Pancreas (tissue), 10 donors: ENCODE measurements around the gene ASPHD1. TPM values are rescaled to one million over a fixed set of nuclear protein-coding genes. Genes with fewer than 3 reads are reported as not detected.

Source experiments
- ATAC-seq, 4 donors: fragments of 200-7000 bp; cut with Tn5 transposase; one replicate each; pipeline versions ENCODE4 v1.8.0 to v1.9.1; 2020; ENCODE audit warnings: mild to moderate bottlenecking in 4 of 4, moderate library complexity in 4 of 4
- DNase-seq, 6 donors: peaks; one replicate each; pipeline ENCODE4 v3.0.0-alpha.2; 2020
- FAIRE-seq: peaks from 2 replicates; lab custom pipeline; 2012; peaks lifted over from hg19 to GRCh38; lab: Jason Lieb, UNC
- H3K27ac ChIP-seq, 4 donors: fragments of 200-600 bp; sonication (generic); 1 replicate in 3 of 4; 2 replicates in 1 of 4; pipeline versions ENCODE4 v1.5.0 to v1.8.0; 2020
- H3K27me3 ChIP-seq, 4 donors: fragments of 200-600 bp; one replicate each; pipeline ENCODE4 v1.8.0; 2021
- H3K36me3 ChIP-seq, 3 donors: fragments of 200-600 bp; sonication (generic) in 1 of 3; one replicate each; pipeline versions ENCODE4 v1.5.0 to v1.8.0; 2020 to 2021
- H3K4me1 ChIP-seq, 3 donors: fragments of 200-600 bp; one replicate each; pipeline ENCODE4 v1.8.0; 2021
- H3K4me3 ChIP-seq, 4 donors: fragments of 200-600 bp; sonication (generic) in 2 of 4; one replicate each; pipeline versions ENCODE4 v1.5.0 to v1.8.0; 2020 to 2021
- H3K9me3 ChIP-seq, 4 donors: fragments of 200-600 bp; one replicate each; pipeline ENCODE4 v1.8.0; 2021
- CTCF ChIP-seq, 4 donors: fragments of 200-600 bp; sonication (generic) in 3 of 4; IDR thresholded peaks; one replicate each; pipeline versions ENCODE4 v1.5.0 to v1.8.0; 2021; ENCODE audit warnings: antibody characterized with exemption in 4 of 4
- WGBS, 2 donors: extraction: QIAGEN DNeasy Blood & Tissue Kit; methylation state at CpG; one replicate each; pipeline ENCODE4 v1.1.7; 2013; 5-methylcytosine and 5-hydroxymethylcytosine counted together
- intact Hi-C, 3 donors: fragments of 100-400 bp; cut with DNase I; formaldehyde crosslinking; loops; one replicate each; pipeline versions ENCODE4 v1.11.1 to v1.14.2; 2022
- polyA plus RNA-seq, 2 donors: library from polyadenylated mRNA; stranded (reverse); fragments of 200-250 nt; gene quantifications; one replicate each; pipeline ENCODE4 v1.2.3, GENCODE V29; 2013
- total RNA-seq, 6 donors: library from RNA; stranded (reverse); fragmentation: NEBNext Ultra II Directional in 4 of 6; extraction: Animal tissue kit (Norgen Biotek cat#: 25700) in 4 of 6; gene quantifications; one replicate each; pipeline versions ENCODE4 v1.2.1 to v1.2.4, GENCODE V29; 2021 to 2023
- donor health status: healthy with polysubstance abuse.
- donor health status: DM: no; HTN: no; CAD: no; lungs with moderate emphysema.
- donor health status: DM: no; HTN: no; CAD: no.
- donor health status: control.
- donor health status: control.
- donor health status: Bipolar disorder and iron deficiency.
- donor health status: DM: yes; HTN: yes; CAD: no.
- donor health status: DM: no; HTN: no; CAD: no.
- donor health status: DM: no; HTN: no; CAD: no.
- donor health status: DM: yes; HTN: yes; CAD: no.

Gene ASPHD1
- total and polyA plus RNA-seq, 8 donors, result 3.8 to 21.2 (median 7.8) TPM

DNA sequence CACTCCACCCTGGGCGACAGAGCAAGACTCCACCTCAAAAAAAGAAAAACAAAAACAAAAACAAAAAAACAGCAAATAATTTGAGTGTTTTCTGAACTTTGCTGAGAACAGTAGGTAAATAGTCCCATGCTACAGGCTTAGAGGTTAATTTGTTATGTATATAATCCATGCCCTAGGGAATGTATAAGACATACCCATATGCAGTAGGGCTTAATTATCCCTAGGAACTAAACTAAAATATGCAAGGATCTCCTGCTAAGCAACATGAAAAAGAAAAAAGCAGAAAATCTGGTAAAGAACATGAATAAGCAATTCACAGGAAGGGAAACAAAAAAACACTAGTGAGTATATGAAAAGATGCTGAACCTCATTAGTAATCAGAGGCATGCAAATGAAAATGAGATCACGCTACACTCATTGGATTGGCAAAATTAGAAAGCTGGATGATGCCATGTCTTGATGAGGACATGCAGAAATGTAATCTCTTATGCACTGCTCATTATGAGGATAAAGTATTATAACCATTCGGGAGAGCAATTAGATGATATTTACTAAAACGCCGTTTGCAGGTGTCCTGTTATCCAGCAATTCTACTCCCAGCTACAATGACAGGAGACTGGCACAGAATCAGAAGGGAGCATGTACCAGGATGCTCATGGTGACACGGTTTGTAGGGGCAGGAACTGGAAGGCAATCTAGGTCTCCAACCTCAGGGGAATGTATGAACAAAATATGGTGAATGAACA lies 20.2 kb downstream of the ASPHD1 start:
- intact Hi-C loops, result no loop called here
- DNase-seq, result no peak
- Histone ChIP-seq H3K27ac (no peak overlapping the region), H3K36me3 (peaks cover 0 to 16% (median 0%) of the 10 kb centered on the region in 3 donors), H3K27me3 (no peaks in the 10 kb centered on the region), H3K9me3 (no peaks in the 10 kb centered on the region), H3K4me3 (no peak overlapping the region), H3K4me1 (peaks cover 0 to 10% (median 9%) of the 10 kb centered on the region in 3 donors)
- TF ChIP-seq CTCF (IDR thresholded peaks at IDR 0.05), result no peak
- ATAC-seq, result no peak
- FAIRE-seq, result no peak
- WGBS, 2 donors, result 71 to 79% methylated on average over 6 of the region's 6 CpGs

DNA sequence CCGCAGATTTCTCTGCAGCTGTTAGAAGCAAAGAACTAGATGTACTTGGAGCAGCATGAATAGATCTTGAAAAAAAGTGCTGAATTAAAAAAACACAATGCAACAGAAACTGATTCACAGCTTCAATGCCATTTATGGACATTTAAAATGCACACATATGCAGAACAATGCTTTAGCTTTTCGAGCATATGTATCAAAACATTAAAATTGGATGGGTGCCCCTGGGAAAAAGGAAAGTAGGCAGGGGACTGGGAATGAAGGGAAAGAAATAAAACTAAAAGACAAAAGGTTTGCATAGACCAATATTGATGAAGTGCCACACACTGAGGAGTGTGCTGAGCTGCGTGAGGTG lies 20.7 kb downstream of the ASPHD1 start:
- Histone ChIP-seq H3K36me3 (peaks cover 0 to 16% (median 0%) of the 10 kb centered on the region in 3 donors), H3K27me3 (no peaks in the 10 kb centered on the region), H3K4me3 (no peak overlapping the region), H3K27ac (no peak overlapping the region), H3K9me3 (no peaks in the 10 kb centered on the region), H3K4me1 (peaks cover 0 to 10% (median 9%) of the 10 kb centered on the region in 3 donors)
- WGBS, 2 donors, result 89 to 90% methylated on average over 3 of the region's 3 CpGs
- ATAC-seq, result no peak
- TF ChIP-seq CTCF (IDR thresholded peaks at IDR 0.05), result no peak
- intact Hi-C loops, result no loop called here
- no peak for DNase-seq
- no peak for FAIRE-seq

GRCh38 chr16:29922326-29922725 lies 22.0 kb downstream of the ASPHD1 start:
- Histone ChIP-seq H3K36me3 (peaks cover 0 to 16% (median 0%) of the 10 kb centered on the region in 3 donors), H3K4me1 (peaks cover 0 to 15% (median 13%) of the 10 kb centered on the region in 3 donors), H3K4me3 (no peak overlapping the region), H3K9me3 (no peaks in the 10 kb centered on the region), H3K27ac (no peak overlapping the region), H3K27me3 (no peaks in the 10 kb centered on the region)
- intact Hi-C loops, result no loop called here
- WGBS, 2 donors, result 88% methylated on average over 2 of the region's 2 CpGs
- TF ChIP-seq CTCF (IDR thresholded peaks at IDR 0.05), result no peak
- ATAC-seq (no peak), FAIRE-seq (no peak), DNase-seq (no peak)

- H3K27ac ChIP-seq, result no peak overlapping the region
- DNase-seq, result no peak
- no peak for FAIRE-seq
- no peak overlapping the region for H3K4me3 ChIP-seq
- ATAC-seq, result no peak
- WGBS, 2 donors, result 97 to 98% methylated on average over 12 of the region's 12 CpGs
- H3K9me3 ChIP-seq, result no peaks in the 10 kb centered on the region
- H3K4me1 ChIP-seq, result peaks cover 0 to 16% (median 13%) of the 10 kb centered on the region in 3 donors
- intact Hi-C loops, result no loop called here
- peaks cover 0 to 16% (median 0%) of the 10 kb centered on the region in 3 donors for H3K36me3 ChIP-seq
- H3K27me3 ChIP-seq, result no peaks in the 10 kb centered on the region
- TF ChIP-seq CTCF (IDR thresholded peaks at IDR 0.05), result no peak
These were observed 22.8 kb downstream of the ASPHD1 start for GRCh38 chr16:29922986-29923501.
